MCF 10A (cell line): ENCODE measurements around the gene OR5D18. TPM values are rescaled to one million over a fixed set of nuclear protein-coding genes. Genes with fewer than 3 reads are reported as not detected.
"Not testable (repeated sequence)": the region's sequence is repeated elsewhere in the genome, so short reads cannot be mapped to it uniquely, and the experiment has no call there.

Source experiments
- BruUV-seq: library from RNA; stranded (reverse); fragments of 400-500 nt; replicated peaks from 2 replicates; lab custom pipeline; 2021; lab: Mats Ljungman, UMichigan
- CTCF ChIA-PET: fragments of 300-600 bp; sonication (Branson Sonifier 250); formaldehyde crosslinking; extraction: SDS; loops from one replicate; lab custom pipeline; 2021; ENCODE audit warnings: antibody characterized with exemption, inconsistent platforms; lab: Yijun Ruan, JAX
- POLR2A ChIA-PET: fragments of 300-600, 350-650 bp; sonication (Branson Sonifier 250); formaldehyde crosslinking; extraction: SDS; loops from one replicate; lab custom pipeline; 2020; ENCODE audit warnings: antibody characterized with exemption, inconsistent platforms; lab: Yijun Ruan, JAX
- DNase-seq: peaks from one replicate; pipeline ENCODE4 v3.0.0-alpha.2; 2018; ENCODE audit not compliant: unreplicated experiment
- H3K27ac Mint-ChIP-seq: one replicate; pipeline ENCODE4 v1.8.0; 2022; ENCODE audit warnings: mild to moderate bottlenecking, low read depth, mixed read lengths; ENCODE audit not compliant: unreplicated experiment
- H3K27me3 Mint-ChIP-seq: one replicate; pipeline ENCODE4 v1.8.0; 2022; ENCODE audit warnings: mixed read lengths; ENCODE audit not compliant: insufficient read depth, unreplicated experiment
- H3K36me3 Mint-ChIP-seq: one replicate; pipeline ENCODE4 v1.8.0; 2022; ENCODE audit warnings: mild to moderate bottlenecking, moderate library complexity, mixed read lengths; ENCODE audit not compliant: insufficient read depth, unreplicated experiment
- H3K4me1 Mint-ChIP-seq: one replicate; pipeline ENCODE4 v1.8.0; 2022; ENCODE audit warnings: mixed read lengths; ENCODE audit not compliant: insufficient read depth, unreplicated experiment
- H3K4me3 Mint-ChIP-seq: one replicate; pipeline ENCODE4 v1.8.0; 2022; ENCODE audit warnings: mild to moderate bottlenecking, moderate library complexity, mixed read lengths; ENCODE audit not compliant: unreplicated experiment
- H3K9me3 Mint-ChIP-seq: one replicate; pipeline ENCODE4 v1.8.0; 2022; ENCODE audit warnings: mixed read lengths; ENCODE audit not compliant: unreplicated experiment
- intact Hi-C: fragments of 100-400 bp; cut with micrococcal nuclease; formaldehyde crosslinking; loops from 2 replicates; pipeline ENCODE4 v1.14.1; 2022
- total RNA-seq: library from RNA; stranded (reverse); gene quantifications from 2 replicates; pipeline ENCODE4 v1.2.3, GENCODE V29; 2022
- TF ChIP-seq, protein P1 (sequence below): fragments of 200-600 bp; IDR thresholded peaks from one replicate; pipeline ENCODE4 v1.8.0; 2022; ENCODE audit warnings: antibody characterized with exemption, mild to moderate bottlenecking; ENCODE audit not compliant: unreplicated experiment

The OR5D18 gene
- total RNA-seq, 1 experiment from 2014 or later, result not detected

DNA sequence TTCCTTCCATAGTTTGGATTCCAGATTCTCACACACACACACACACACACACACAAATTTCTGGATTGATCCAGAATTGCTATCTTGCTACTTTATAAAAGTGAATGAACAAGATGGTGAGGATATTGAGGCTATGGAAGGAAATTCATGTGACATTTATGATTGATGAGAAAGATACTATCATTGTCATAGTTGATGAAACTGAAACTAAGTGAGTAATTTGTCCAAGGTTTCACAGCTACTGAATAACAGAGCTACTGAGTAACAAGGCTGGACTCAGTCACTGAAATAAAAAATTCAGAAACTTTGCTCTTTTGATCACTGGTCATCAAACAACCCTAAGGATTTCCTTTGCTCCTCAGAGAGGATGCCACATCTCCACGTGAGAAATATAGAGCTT lies 35.3 kb downstream of the OR5D18 start:
- intact Hi-C loops, result no loop called here
- no peak overlapping the region for H3K4me3 Mint-ChIP-seq
- ChIA-PET CTCF (no interaction called here), POLR2A (no interaction called here)
- no peak overlapping the region for H3K27ac Mint-ChIP-seq
- no peaks in the 10 kb centered on the region for H3K36me3 Mint-ChIP-seq
- TF ChIP-seq, protein P1, sequence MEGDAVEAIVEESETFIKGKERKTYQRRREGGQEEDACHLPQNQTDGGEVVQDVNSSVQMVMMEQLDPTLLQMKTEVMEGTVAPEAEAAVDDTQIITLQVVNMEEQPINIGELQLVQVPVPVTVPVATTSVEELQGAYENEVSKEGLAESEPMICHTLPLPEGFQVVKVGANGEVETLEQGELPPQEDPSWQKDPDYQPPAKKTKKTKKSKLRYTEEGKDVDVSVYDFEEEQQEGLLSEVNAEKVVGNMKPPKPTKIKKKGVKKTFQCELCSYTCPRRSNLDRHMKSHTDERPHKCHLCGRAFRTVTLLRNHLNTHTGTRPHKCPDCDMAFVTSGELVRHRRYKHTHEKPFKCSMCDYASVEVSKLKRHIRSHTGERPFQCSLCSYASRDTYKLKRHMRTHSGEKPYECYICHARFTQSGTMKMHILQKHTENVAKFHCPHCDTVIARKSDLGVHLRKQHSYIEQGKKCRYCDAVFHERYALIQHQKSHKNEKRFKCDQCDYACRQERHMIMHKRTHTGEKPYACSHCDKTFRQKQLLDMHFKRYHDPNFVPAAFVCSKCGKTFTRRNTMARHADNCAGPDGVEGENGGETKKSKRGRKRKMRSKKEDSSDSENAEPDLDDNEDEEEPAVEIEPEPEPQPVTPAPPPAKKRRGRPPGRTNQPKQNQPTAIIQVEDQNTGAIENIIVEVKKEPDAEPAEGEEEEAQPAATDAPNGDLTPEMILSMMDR, result no peak
- peaks cover 37% of the 10 kb centered on the region for H3K9me3 Mint-ChIP-seq
- no peaks in the 10 kb centered on the region for H3K27me3 Mint-ChIP-seq
- DNase-seq, result no peak
- no peaks in the 10 kb centered on the region for H3K4me1 Mint-ChIP-seq
- no TSS peak for BruUV-seq

DNA sequence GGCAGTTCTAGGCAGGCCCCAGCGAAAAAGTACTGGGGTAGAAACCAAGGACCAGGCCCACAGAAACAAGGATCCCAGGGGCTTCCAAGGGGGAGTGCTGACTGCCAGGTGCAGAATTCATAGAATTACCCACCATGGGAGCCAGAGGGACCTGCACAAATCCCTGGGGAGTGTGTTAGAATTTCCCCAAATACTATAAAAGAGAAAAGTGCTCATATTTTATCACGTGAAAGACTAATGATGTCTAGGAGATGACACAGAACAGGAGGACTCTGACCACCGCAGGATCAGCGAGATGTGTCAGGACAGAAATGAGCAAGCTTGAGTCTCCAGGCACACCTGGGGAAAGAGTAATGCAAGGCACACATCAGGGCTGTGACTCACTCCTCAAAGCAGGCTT lies 47.9 kb downstream of the OR5D18 start:
- H3K4me1 Mint-ChIP-seq, POLR2A ChIA-PET, BruUV-seq, H3K27me3 Mint-ChIP-seq, H3K27ac Mint-ChIP-seq, H3K4me3 Mint-ChIP-seq, DNase-seq, CTCF ChIA-PET, H3K36me3 Mint-ChIP-seq, intact Hi-C loops: not testable (repeated sequence)
- peaks cover 12% of the 10 kb centered on the region for H3K9me3 Mint-ChIP-seq

Other genes with a start within 250 kb of the OR5D18 start
- not detected in 2 replicates for gene OR4C16, start 247.5 kb upstream of the OR5D18 start, total RNA-seq
- gene OR4C11, start 212.0 kb upstream of the OR5D18 start, total RNA-seq, result not detected in 2 replicates
- gene OR4P4, start 184.5 kb upstream of the OR5D18 start, total RNA-seq, result not detected in 2 replicates
- not detected in 2 replicates for gene OR4S2, start 171.3 kb upstream of the OR5D18 start, total RNA-seq
- not detected in 2 replicates for gene OR4C6, start 157.4 kb upstream of the OR5D18 start, total RNA-seq
- gene OR5D13, start 46.2 kb upstream of the OR5D18 start, total RNA-seq, result not detected in 2 replicates
- gene OR5D14, start 24.1 kb upstream of the OR5D18 start, total RNA-seq, result not detected in 2 replicates
- not detected in 2 replicates for gene OR5L1, start 8.3 kb upstream of the OR5D18 start, total RNA-seq
- not detected in 2 replicates for gene OR5L2, start 7.6 kb downstream of the OR5D18 start, total RNA-seq
- gene OR5D16, start 19.1 kb downstream of the OR5D18 start, total RNA-seq, result not detected in 2 replicates
- not detected in 2 replicates for gene TRIM51, start 63.7 kb downstream of the OR5D18 start, total RNA-seq
- not detected in 2 replicates for gene OR5W2, start 95.0 kb downstream of the OR5D18 start, total RNA-seq
- gene OR5I1, start 116.8 kb downstream of the OR5D18 start, total RNA-seq, result not detected in 2 replicates
- gene OR10AG1, start 150.3 kb downstream of the OR5D18 start, total RNA-seq, result not detected in 2 replicates
- not detected in 2 replicates for gene OR5F1, start 175.0 kb downstream of the OR5D18 start, total RNA-seq
- not detected in 2 replicates for gene OR5AS1, start 208.0 kb downstream of the OR5D18 start, total RNA-seq